GM06990 (cell line): ENCODE results near the gene SPTLC3.

ENCODE experiments used
- DNase-seq: peaks from one replicate; pipeline ENCODE4 v3.0.0-alpha.2; 2011; ENCODE audit not compliant: insufficient read length; ENCODE audit errors: extremely low read depth
- H3K27me3 ChIP-seq: replicated peaks from 2 replicates; pipeline ENCODE4 v1.6.0; 2011; ENCODE audit warnings: low read length; ENCODE audit not compliant: control insufficient read depth, insufficient read depth
- H3K36me3 ChIP-seq: 2 replicates; pipeline ENCODE4 v1.5.1; 2011; ENCODE audit warnings: low read length; ENCODE audit not compliant: control insufficient read depth, insufficient read depth
- H3K4me3 ChIP-seq: replicated peaks from 2 replicates; pipeline ENCODE4 v1.5.1; 2011; ENCODE audit warnings: low read depth, mild to moderate bottlenecking, control low read depth, low read length
- CTCF ChIP-seq: IDR thresholded peaks from 2 replicates; pipeline ENCODE4 v1.5.1; 2011; ENCODE audit warnings: low read length, control low read depth, mild to moderate bottlenecking, inconsistent platforms; ENCODE audit not compliant: insufficient read depth, poor library complexity, severe bottlenecking

Gene SPTLC3

GRCh38 chr20:13035399-13036152 lies 26.8 kb downstream of the SPTLC3 start:
- no peak for DNase-seq
- Histone ChIP-seq H3K27me3 (no peaks in the 10 kb centered on the region), H3K36me3 (no peaks in the 10 kb centered on the region), H3K4me3 (no peak overlapping the region)
- no peak for TF ChIP-seq CTCF

GRCh38 chr20:13037727-13038126 lies 29.0 kb downstream of the SPTLC3 start:
- Histone ChIP-seq H3K36me3 (no peaks in the 10 kb centered on the region), H3K27me3 (no peaks in the 10 kb centered on the region), H3K4me3 (no peak overlapping the region)
- no peak for DNase-seq
- no peak for TF ChIP-seq CTCF

GRCh38 chr20:13041574-13042457 lies 33.0 kb downstream of the SPTLC3 start:
- no peak for DNase-seq
- no peak for TF ChIP-seq CTCF
- Histone ChIP-seq H3K4me3 (no peak overlapping the region), H3K36me3 (no peaks in the 10 kb centered on the region), H3K27me3 (no peaks in the 10 kb centered on the region; the same call in 1 of the 2 replicates)

- Histone ChIP-seq H3K27me3 (no peaks in the 10 kb centered on the region; the same call in 1 of the 2 replicates), H3K36me3 (no peaks in the 10 kb centered on the region), H3K4me3 (no peak overlapping the region)
- TF ChIP-seq CTCF: no peak
- DNase-seq: no peak
Observed at GRCh38 chr20:13042458-13042794, 33.7 kb downstream of the SPTLC3 start.

- H3K27me3 ChIP-seq: no peaks in the 10 kb centered on the region; the same call in 1 of the 2 replicates
- no peaks in the 10 kb centered on the region for H3K36me3 ChIP-seq
- no peak overlapping the region for H3K4me3 ChIP-seq
Observed at GRCh38 chr20:13046409-13046808, 37.6 kb downstream of the SPTLC3 start.

More at GRCh38 chr20:13046409-13046808, 37.6 kb downstream of the SPTLC3 start:
- no peak for DNase-seq
- no peak for TF ChIP-seq CTCF
